Measurements from ENCODE around the gene SMCP.

DNA sequence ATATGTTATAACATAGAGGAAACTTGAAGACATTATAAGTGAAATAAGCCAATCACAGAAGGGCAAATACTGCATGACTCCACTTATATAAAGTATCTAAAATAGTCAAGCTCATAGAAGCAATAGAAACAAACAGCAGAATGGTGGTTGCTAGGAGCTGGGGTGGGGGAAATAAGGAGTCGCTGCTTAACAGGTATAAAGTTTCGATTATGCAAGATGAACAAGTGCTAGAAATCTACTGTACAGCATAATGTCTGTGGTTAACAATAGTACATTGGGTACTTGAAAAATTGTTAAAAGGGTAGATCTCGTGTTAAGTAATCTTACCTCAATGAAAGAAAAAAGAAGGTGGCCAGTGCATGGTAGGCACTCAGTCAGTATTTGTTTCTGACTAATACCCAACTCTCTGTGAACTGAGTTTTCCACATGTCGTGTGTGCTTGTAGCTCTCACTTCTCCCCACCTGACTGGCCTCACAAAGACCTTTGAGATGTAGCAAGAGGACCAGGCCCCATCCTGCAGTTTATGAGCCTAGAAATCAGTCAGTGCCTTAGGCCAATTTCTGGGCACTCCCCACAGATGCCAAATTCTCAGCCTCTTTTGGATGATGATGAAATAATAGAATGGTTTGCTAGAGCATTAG lies 54.2 kb downstream of the SMCP start:
- TF ChIP-seq POLR2A (IDR thresholded peaks at IDR 0.05; ENCODE audit: borderline replicate concordance, extremely low read depth, insufficient read depth, insufficient read length) (no peak), EZH2phosphoT487 (IDR thresholded peaks at IDR 0.05; ENCODE audit: borderline replicate concordance) (no peak), TCF7L2 (IDR thresholded peaks at IDR 0.05; ENCODE audit: borderline replicate concordance, extremely low read depth, insufficient read depth, insufficient read length) (no peak), ZFX (IDR thresholded peaks at IDR 0.05) (no peak), RAD21 (IDR thresholded peaks at IDR 0.05; ENCODE audit: low read depth) (no peak), SRF (IDR thresholded peaks at IDR 0.05; ENCODE audit: low read depth) (no peak), POLR2AphosphoS5 (IDR thresholded peaks at IDR 0.05; ENCODE audit: low read depth, low read length) (no peak), EZH2 (IDR thresholded peaks at IDR 0.05) (no peak), YY1 (IDR thresholded peaks at IDR 0.05; ENCODE audit: extremely low read depth, insufficient replicate concordance, low read depth, low read length) (no peak), JUND (IDR thresholded peaks at IDR 0.05) (no peak)
- TF ChIP-seq, protein P1, sequence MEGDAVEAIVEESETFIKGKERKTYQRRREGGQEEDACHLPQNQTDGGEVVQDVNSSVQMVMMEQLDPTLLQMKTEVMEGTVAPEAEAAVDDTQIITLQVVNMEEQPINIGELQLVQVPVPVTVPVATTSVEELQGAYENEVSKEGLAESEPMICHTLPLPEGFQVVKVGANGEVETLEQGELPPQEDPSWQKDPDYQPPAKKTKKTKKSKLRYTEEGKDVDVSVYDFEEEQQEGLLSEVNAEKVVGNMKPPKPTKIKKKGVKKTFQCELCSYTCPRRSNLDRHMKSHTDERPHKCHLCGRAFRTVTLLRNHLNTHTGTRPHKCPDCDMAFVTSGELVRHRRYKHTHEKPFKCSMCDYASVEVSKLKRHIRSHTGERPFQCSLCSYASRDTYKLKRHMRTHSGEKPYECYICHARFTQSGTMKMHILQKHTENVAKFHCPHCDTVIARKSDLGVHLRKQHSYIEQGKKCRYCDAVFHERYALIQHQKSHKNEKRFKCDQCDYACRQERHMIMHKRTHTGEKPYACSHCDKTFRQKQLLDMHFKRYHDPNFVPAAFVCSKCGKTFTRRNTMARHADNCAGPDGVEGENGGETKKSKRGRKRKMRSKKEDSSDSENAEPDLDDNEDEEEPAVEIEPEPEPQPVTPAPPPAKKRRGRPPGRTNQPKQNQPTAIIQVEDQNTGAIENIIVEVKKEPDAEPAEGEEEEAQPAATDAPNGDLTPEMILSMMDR (IDR thresholded peaks at IDR 0.05 in 2 of 3, conservative IDR thresholded peaks at IDR 0.05 in 1 of 3; ENCODE audit: borderline replicate concordance in 1 of 3, insufficient read depth in 1 of 3, low read depth in 2 of 3, low read length in 2 of 3), result no peak
- TF ChIP-seq, protein P2, sequence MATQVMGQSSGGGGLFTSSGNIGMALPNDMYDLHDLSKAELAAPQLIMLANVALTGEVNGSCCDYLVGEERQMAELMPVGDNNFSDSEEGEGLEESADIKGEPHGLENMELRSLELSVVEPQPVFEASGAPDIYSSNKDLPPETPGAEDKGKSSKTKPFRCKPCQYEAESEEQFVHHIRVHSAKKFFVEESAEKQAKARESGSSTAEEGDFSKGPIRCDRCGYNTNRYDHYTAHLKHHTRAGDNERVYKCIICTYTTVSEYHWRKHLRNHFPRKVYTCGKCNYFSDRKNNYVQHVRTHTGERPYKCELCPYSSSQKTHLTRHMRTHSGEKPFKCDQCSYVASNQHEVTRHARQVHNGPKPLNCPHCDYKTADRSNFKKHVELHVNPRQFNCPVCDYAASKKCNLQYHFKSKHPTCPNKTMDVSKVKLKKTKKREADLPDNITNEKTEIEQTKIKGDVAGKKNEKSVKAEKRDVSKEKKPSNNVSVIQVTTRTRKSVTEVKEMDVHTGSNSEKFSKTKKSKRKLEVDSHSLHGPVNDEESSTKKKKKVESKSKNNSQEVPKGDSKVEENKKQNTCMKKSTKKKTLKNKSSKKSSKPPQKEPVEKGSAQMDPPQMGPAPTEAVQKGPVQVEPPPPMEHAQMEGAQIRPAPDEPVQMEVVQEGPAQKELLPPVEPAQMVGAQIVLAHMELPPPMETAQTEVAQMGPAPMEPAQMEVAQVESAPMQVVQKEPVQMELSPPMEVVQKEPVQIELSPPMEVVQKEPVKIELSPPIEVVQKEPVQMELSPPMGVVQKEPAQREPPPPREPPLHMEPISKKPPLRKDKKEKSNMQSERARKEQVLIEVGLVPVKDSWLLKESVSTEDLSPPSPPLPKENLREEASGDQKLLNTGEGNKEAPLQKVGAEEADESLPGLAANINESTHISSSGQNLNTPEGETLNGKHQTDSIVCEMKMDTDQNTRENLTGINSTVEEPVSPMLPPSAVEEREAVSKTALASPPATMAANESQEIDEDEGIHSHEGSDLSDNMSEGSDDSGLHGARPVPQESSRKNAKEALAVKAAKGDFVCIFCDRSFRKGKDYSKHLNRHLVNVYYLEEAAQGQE (IDR thresholded peaks at IDR 0.05; ENCODE audit: low read depth), result no peak
- TF ChIP-seq, protein P3, sequence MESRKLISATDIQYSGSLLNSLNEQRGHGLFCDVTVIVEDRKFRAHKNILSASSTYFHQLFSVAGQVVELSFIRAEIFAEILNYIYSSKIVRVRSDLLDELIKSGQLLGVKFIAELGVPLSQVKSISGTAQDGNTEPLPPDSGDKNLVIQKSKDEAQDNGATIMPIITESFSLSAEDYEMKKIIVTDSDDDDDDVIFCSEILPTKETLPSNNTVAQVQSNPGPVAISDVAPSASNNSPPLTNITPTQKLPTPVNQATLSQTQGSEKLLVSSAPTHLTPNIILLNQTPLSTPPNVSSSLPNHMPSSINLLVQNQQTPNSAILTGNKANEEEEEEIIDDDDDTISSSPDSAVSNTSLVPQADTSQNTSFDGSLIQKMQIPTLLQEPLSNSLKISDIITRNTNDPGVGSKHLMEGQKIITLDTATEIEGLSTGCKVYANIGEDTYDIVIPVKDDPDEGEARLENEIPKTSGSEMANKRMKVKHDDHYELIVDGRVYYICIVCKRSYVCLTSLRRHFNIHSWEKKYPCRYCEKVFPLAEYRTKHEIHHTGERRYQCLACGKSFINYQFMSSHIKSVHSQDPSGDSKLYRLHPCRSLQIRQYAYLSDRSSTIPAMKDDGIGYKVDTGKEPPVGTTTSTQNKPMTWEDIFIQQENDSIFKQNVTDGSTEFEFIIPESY (IDR thresholded peaks at IDR 0.05; ENCODE audit: extremely low read depth, insufficient replicate concordance, low read length), result no peak

Data from HCT116 (cell line).